ENCODE results near the gene TMPRSS4. TPM values are rescaled to one million over a fixed set of nuclear protein-coding genes. Genes with fewer than 3 reads are reported as not detected.

The TMPRSS4 gene
- total and polyA plus RNA-seq, 2 of the 13 experiments (the other 11 are each of a cell fraction or from before 2014, with no cell fraction given), result 0.32 TPM; not detected in 1

GRCh38 chr11:118095967-118096367 is 19.1 kb downstream of the TMPRSS4 start (continued):
- TF ChIP-seq HMG20B (CRISPR knock-in tag; conservative IDR thresholded peaks at IDR 0.05), result peak; percentile 66
- TF ChIP-seq HINFP (CRISPR knock-in tag; IDR thresholded peaks at IDR 0.05; ENCODE audit: low read depth), result no peak
- no peak for TF ChIP-seq ZNF574 (CRISPR knock-in tag; IDR thresholded peaks at IDR 0.05)
- TF ChIP-seq FLYWCH1 (CRISPR knock-in tag; IDR thresholded peaks at IDR 0.05), result no peak
- no peak for TF ChIP-seq SKI (IDR thresholded peaks at IDR 0.05; ENCODE audit: partially characterized antibody)
- no peak for TF ChIP-seq DDIT3 (CRISPR knock-in tag; IDR thresholded peaks at IDR 0.05)
- TF ChIP-seq ZNF546 (CRISPR knock-in tag; conservative IDR thresholded peaks at IDR 0.05), result no peak
- no peak for TF ChIP-seq ZNF275 (CRISPR knock-in tag; IDR thresholded peaks at IDR 0.05; ENCODE audit: borderline replicate concordance)
- TF ChIP-seq ZBTB37 (CRISPR knock-in tag; IDR thresholded peaks at IDR 0.05), result peak; percentile 35; the same call in 1 of the 2 replicates
- TF ChIP-seq GATAD1 (CRISPR knock-in tag; IDR thresholded peaks at IDR 0.05), result no peak
- no peak for TF ChIP-seq ZNF761 (CRISPR knock-in tag; conservative IDR thresholded peaks at IDR 0.05)
- no peak for TF ChIP-seq POLR2AphosphoS5 (IDR thresholded peaks at IDR 0.05; ENCODE audit: low read depth, low read length)
- no peak for TF ChIP-seq AGO2 (optimal IDR thresholded peaks at IDR 0.05; ENCODE audit: low read depth, low read length)
- no peak for TF ChIP-seq ZFP36 (IDR thresholded peaks at IDR 0.05; ENCODE audit: borderline replicate concordance, low read depth, low read length, partially characterized antibody)
- 0 out of 2 replicates have a peak, but pooled peaks have one; percentile 70 for TF ChIP-seq ZNF34 (CRISPR knock-in tag; IDR thresholded peaks at IDR 0.05; ENCODE audit: borderline replicate concordance)
- TF ChIP-seq TCF7 (IDR thresholded peaks at IDR 0.05; ENCODE audit: low read depth), result peak; percentile 85
- TF ChIP-seq ZNF326 (CRISPR knock-in tag; IDR thresholded peaks at IDR 0.05; ENCODE audit: borderline replicate concordance), result no peak
- TF ChIP-seq ESRRA (CRISPR knock-in tag; IDR thresholded peaks at IDR 0.05; ENCODE audit: low read depth), result no peak
- no peak for TF ChIP-seq ZNF510 (CRISPR knock-in tag; IDR thresholded peaks at IDR 0.05; ENCODE audit: low read depth)
- TF ChIP-seq RAD21 (CRISPR knock-in tag; IDR thresholded peaks at IDR 0.05), result no peak

Data from HepG2 (cell line).